Fibroblast of lung (primary cell): ENCODE measurements around the gene IL3RA.

Experiments used
- EZH2 ChIP-seq: IDR thresholded peaks from 2 replicates; pipeline ENCODE4 v1.5.1; 2012; ENCODE audit warnings: low read length, control low read depth, mild to moderate bottlenecking; ENCODE audit errors: missing control alignments
- TF ChIP-seq, protein P1 (sequence below), 2 donors: IDR thresholded peaks in 1 of 2; conservative IDR thresholded peaks in 1 of 2; 1 replicate in 1 of 2; 2 replicates in 1 of 2; pipeline ENCODE4 v1.5.1; 2011 to 2012; ENCODE audit warnings: low read length in 2 of 2, control low read depth in 1 of 2, inconsistent platforms in 1 of 2, low read depth in 1 of 2, mild to moderate bottlenecking in 1 of 2

DNA sequence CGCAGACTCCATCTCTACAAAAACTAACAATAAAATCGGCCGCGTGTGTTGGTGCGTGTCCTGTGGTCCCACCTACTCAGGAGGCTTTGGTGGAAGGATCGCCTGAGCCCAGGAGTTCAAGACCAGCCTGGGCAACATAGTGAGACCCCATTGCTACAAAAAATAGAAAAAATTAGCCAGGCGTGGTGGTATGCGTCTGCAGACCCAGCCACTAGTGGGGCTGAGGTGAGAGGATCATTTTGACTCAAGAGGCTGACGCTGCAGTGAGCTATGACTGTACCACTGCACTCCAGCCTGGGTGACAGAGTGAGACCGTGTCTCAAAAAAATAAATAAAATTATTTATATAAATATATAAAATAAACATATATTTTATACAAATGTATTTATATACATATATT, 93.9 kb downstream of the IL3RA start:
- TF ChIP-seq, protein P1, sequence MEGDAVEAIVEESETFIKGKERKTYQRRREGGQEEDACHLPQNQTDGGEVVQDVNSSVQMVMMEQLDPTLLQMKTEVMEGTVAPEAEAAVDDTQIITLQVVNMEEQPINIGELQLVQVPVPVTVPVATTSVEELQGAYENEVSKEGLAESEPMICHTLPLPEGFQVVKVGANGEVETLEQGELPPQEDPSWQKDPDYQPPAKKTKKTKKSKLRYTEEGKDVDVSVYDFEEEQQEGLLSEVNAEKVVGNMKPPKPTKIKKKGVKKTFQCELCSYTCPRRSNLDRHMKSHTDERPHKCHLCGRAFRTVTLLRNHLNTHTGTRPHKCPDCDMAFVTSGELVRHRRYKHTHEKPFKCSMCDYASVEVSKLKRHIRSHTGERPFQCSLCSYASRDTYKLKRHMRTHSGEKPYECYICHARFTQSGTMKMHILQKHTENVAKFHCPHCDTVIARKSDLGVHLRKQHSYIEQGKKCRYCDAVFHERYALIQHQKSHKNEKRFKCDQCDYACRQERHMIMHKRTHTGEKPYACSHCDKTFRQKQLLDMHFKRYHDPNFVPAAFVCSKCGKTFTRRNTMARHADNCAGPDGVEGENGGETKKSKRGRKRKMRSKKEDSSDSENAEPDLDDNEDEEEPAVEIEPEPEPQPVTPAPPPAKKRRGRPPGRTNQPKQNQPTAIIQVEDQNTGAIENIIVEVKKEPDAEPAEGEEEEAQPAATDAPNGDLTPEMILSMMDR (conservative IDR thresholded peaks at IDR 0.05 in 1 of 2, IDR thresholded peaks at IDR 0.05 in 1 of 2; ENCODE audit: low read depth in 1 of 2, low read length in 2 of 2), result no peak
- no peak for TF ChIP-seq EZH2
